ENCODE data around the gene ACSM5.

The ACSM5 gene

GRCh38 chr16:20409398-20410120 lies at the start of gene ACSM5:
Gene ACSM5 (plus strand): TSS chr16:20409534. CDS start chr16:20411485, 1,951 bp downstream.
- ATAC-seq (no peak), DNase-seq (no peak)
- H3K9me3 Mint-ChIP-seq, result no peaks in the 10 kb centered on the region
- H3K36me3 Mint-ChIP-seq (ENCODE audit: low read depth), result no peaks in the 10 kb centered on the region
- H3K27me3 Mint-ChIP-seq, result peaks cover 2% of the 10 kb centered on the region
- no peaks in the 10 kb centered on the region for H3K4me1 Mint-ChIP-seq
- H3K27ac Mint-ChIP-seq, result no peak within 1 kb of the TSS
- H3K4me3 Mint-ChIP-seq, result no peak within 1 kb of the TSS

GRCh38 chr16:20359997-20360396 lies 49.3 kb upstream of the ACSM5 start:
- peaks cover 12% of the 10 kb centered on the region for H3K27me3 Mint-ChIP-seq
- no peaks in the 10 kb centered on the region for H3K4me1 Mint-ChIP-seq
- H3K9me3 Mint-ChIP-seq, result no peaks in the 10 kb centered on the region
- ATAC-seq (no peak), DNase-seq (no peak)
- H3K36me3 Mint-ChIP-seq (ENCODE audit: low read depth), result no peaks in the 10 kb centered on the region
- no peak overlapping the region for H3K4me3 Mint-ChIP-seq
- no peak overlapping the region for H3K27ac Mint-ChIP-seq

GRCh38 chr16:20363191-20363590 lies 46.1 kb upstream of the ACSM5 start:
- Mint-ChIP-seq H3K4me1 (no peaks in the 10 kb centered on the region), H3K4me3 (no peak overlapping the region), H3K27ac (no peak overlapping the region), H3K27me3 (peaks cover 2% of the 10 kb centered on the region), H3K36me3 (ENCODE audit: low read depth) (no peaks in the 10 kb centered on the region), H3K9me3 (no peaks in the 10 kb centered on the region)
- DNase-seq, result no peak
- ATAC-seq, result no peak

- H3K36me3 Mint-ChIP-seq (ENCODE audit: low read depth), result no peaks in the 10 kb centered on the region
- H3K9me3 Mint-ChIP-seq, result no peaks in the 10 kb centered on the region
- DNase-seq, result no peak
- no peaks in the 10 kb centered on the region for H3K4me1 Mint-ChIP-seq
- H3K4me3 Mint-ChIP-seq, result no peak overlapping the region
- no peak for ATAC-seq
- no peak overlapping the region for H3K27ac Mint-ChIP-seq
- H3K27me3 Mint-ChIP-seq, result peaks cover 2% of the 10 kb centered on the region
Observed at GRCh38 chr16:20364051-20364450, 45.3 kb upstream of the ACSM5 start.

GRCh38 chr16:20369452-20370054 lies 39.8 kb upstream of the ACSM5 start:
- H3K27ac Mint-ChIP-seq, result no peak overlapping the region
- no peaks in the 10 kb centered on the region for H3K4me1 Mint-ChIP-seq
- DNase-seq (no peak), ATAC-seq (no peak)
- H3K4me3 Mint-ChIP-seq, result no peak overlapping the region
- H3K9me3 Mint-ChIP-seq, result no peaks in the 10 kb centered on the region
- peaks cover 10% of the 10 kb centered on the region for H3K27me3 Mint-ChIP-seq
- no peaks in the 10 kb centered on the region for H3K36me3 Mint-ChIP-seq (ENCODE audit: low read depth)

GRCh38 chr16:20372701-20373100 lies 36.6 kb upstream of the ACSM5 start:
- Mint-ChIP-seq H3K36me3 (ENCODE audit: low read depth) (no peaks in the 10 kb centered on the region), H3K27me3 (peaks cover 12% of the 10 kb centered on the region), H3K4me1 (no peaks in the 10 kb centered on the region), H3K27ac (no peak overlapping the region), H3K4me3 (no peak overlapping the region), H3K9me3 (no peaks in the 10 kb centered on the region)
- DNase-seq (no peak), ATAC-seq (no peak)

GRCh38 chr16:20377181-20377580 lies 32.2 kb upstream of the ACSM5 start:
- Mint-ChIP-seq H3K9me3 (no peaks in the 10 kb centered on the region), H3K36me3 (ENCODE audit: low read depth) (no peaks in the 10 kb centered on the region), H3K4me1 (no peaks in the 10 kb centered on the region), H3K27ac (no peak overlapping the region), H3K27me3 (peaks cover 9% of the 10 kb centered on the region), H3K4me3 (no peak overlapping the region)
- DNase-seq, result no peak
- ATAC-seq, result no peak

- DNase-seq (no peak), ATAC-seq (no peak)
- Mint-ChIP-seq H3K4me1 (no peaks in the 10 kb centered on the region), H3K9me3 (no peaks in the 10 kb centered on the region), H3K36me3 (ENCODE audit: low read depth) (no peaks in the 10 kb centered on the region), H3K27me3 (peaks cover 10% of the 10 kb centered on the region), H3K4me3 (no peak overlapping the region), H3K27ac (no peak overlapping the region)
Observed at GRCh38 chr16:20380782-20381181, 28.6 kb upstream of the ACSM5 start.

- no peak overlapping the region for H3K27ac Mint-ChIP-seq
- DNase-seq, result no peak
- peaks cover 19% of the 10 kb centered on the region for H3K27me3 Mint-ChIP-seq
- no peaks in the 10 kb centered on the region for H3K4me1 Mint-ChIP-seq
- no peaks in the 10 kb centered on the region for H3K9me3 Mint-ChIP-seq
- no peak overlapping the region for H3K4me3 Mint-ChIP-seq
- H3K36me3 Mint-ChIP-seq (ENCODE audit: low read depth), result no peaks in the 10 kb centered on the region
- ATAC-seq, result no peak
Observed at GRCh38 chr16:20382202-20382948, 27.0 kb upstream of the ACSM5 start.

- Mint-ChIP-seq H3K27me3 (peaks cover 19% of the 10 kb centered on the region), H3K27ac (no peak overlapping the region), H3K4me1 (no peaks in the 10 kb centered on the region), H3K36me3 (ENCODE audit: low read depth) (no peaks in the 10 kb centered on the region), H3K9me3 (no peaks in the 10 kb centered on the region), H3K4me3 (no peak overlapping the region)
- DNase-seq, result peak; percentile 44
- ATAC-seq, result peak; percentile 61
Observed at GRCh38 chr16:20383106-20384029, 26.0 kb upstream of the ACSM5 start.

GRCh38 chr16:20385844-20386832 lies 23.2 kb upstream of the ACSM5 start:
- Mint-ChIP-seq H3K27me3 (peaks cover 19% of the 10 kb centered on the region), H3K4me3 (no peak overlapping the region), H3K9me3 (no peaks in the 10 kb centered on the region), H3K4me1 (no peaks in the 10 kb centered on the region), H3K27ac (no peak overlapping the region), H3K36me3 (ENCODE audit: low read depth) (no peaks in the 10 kb centered on the region)
- ATAC-seq, result no peak
- DNase-seq, result peak; percentile 67

GRCh38 chr16:20387978-20388377 lies 21.4 kb upstream of the ACSM5 start:
- Mint-ChIP-seq H3K27ac (no peak overlapping the region), H3K4me1 (no peaks in the 10 kb centered on the region), H3K9me3 (no peaks in the 10 kb centered on the region), H3K4me3 (no peak overlapping the region), H3K36me3 (ENCODE audit: low read depth) (no peaks in the 10 kb centered on the region), H3K27me3 (peaks cover 19% of the 10 kb centered on the region)
- no peak for DNase-seq
- ATAC-seq, result no peak

- ATAC-seq (no peak), DNase-seq (no peak)
- H3K36me3 Mint-ChIP-seq (ENCODE audit: low read depth), result no peaks in the 10 kb centered on the region
- no peaks in the 10 kb centered on the region for H3K9me3 Mint-ChIP-seq
- H3K27me3 Mint-ChIP-seq, result peaks cover 16% of the 10 kb centered on the region
- no peaks in the 10 kb centered on the region for H3K4me1 Mint-ChIP-seq
- H3K27ac Mint-ChIP-seq, result no peak overlapping the region
- H3K4me3 Mint-ChIP-seq, result no peak overlapping the region
Observed at GRCh38 chr16:20388854-20389253, 20.5 kb upstream of the ACSM5 start.

Measured in activated naive CD8-positive, alpha-beta T cell treated with anti-CD3 and anti-CD28 coated beads, Interleukin-2, amount 50 U/mL, for 24 hours (primary cell).